HuH-7.5 (cell line): ENCODE results near the gene PRAC1.
A peak's percentile ranks its signal among the peaks of the same experiment; 100 is the strongest.

Experiments
- DNase-seq: peaks from one replicate; pipeline ENCODE4 v3.0.0; 2011; ENCODE audit warnings: low spot score

Gene PRAC1

DNA sequence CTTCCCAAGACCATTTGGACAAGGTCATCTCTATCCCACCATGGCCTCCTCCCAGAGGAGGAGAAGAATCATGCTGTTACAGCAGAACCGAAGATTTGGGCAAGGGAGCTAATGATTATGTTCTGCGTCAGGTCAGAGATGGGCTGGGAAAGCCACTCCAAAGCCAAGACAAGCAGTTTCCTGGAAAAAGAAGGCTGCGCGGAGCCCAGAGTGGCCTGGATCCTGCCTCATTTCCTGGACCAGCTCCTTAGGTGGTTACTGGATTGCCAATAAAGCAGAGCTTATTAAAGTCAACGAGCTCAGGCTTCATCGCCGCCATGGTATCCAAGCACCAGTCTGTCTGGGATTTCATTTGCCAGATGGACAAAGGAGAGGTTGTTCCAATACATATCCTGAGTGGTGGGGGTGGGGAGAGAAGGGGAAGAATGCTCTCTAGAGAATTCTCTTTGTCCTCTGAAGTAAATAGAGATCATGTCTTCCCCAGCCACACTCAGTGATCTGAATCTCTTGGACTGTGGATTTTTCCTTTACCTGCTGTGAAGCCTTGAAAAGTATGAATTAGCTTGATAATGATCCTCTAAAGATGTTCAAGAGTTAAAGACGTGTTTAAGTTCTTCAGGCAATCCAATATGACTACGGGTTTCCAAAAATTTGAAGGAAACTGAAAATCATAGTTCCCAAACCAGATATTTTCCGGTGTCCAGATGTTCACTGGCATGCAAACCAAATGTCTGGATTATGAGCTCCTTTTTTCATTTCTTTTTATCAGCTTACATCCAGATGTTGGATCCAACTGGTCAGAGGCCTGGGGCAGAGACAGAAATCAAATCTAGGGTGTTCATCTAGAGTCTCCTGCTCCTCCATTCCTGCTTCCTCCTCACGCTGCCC, 17.7 kb downstream of the PRAC1 start:
- DNase-seq: no peak

DNA sequence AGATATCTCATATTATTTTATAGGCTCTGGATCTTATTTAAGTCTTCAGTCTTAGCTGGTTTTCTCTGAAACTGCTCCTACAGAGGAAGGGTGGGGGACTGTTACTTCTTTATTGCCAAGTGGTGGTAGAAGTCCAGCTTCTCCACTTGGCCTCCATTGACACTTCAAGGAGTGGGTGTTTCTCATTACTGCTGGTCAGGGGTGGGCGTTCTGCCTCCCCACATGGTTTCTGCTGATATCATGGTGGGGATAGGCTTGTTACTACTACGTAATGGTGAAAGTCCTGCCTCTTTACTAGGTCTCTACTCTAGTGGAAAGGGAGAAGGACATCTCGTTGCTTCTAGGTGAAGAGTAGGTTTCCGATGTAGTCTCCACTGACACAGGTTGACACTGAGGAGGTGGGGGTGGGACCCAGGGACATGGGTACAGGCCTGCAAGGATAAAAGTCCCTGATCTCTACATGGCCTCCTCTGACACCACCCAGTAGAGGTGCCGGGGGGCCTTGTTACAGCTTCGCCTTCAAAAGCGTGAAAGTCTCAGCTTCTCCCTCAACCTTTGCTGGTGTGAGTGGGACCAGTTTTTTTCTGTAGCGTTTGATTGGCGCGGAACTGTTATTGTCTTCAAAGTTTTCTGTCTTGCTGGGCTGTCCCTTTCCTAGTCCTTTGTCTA, 20.3 kb downstream of the PRAC1 start:
- no peak for DNase-seq

DNA sequence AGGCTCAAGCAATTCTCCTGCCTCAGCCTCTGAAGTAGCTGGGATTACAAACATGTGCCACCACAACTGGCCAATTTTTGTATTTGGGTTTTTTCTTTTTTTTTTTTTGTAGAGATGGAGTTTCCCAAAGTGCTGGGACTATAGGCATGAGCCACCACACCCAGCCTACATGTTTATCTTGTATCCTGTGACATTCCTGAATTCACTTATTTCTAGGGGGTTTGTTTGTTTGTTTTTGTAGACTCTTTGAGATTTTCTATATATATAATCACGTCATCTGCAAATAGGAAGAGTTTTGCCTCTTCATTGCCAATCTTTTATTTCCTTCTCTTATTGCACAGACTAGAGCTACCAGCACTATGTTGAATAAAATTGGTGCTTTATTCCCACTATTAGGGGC, 29.1 kb downstream of the PRAC1 start:
- DNase-seq: no peak

DNA sequence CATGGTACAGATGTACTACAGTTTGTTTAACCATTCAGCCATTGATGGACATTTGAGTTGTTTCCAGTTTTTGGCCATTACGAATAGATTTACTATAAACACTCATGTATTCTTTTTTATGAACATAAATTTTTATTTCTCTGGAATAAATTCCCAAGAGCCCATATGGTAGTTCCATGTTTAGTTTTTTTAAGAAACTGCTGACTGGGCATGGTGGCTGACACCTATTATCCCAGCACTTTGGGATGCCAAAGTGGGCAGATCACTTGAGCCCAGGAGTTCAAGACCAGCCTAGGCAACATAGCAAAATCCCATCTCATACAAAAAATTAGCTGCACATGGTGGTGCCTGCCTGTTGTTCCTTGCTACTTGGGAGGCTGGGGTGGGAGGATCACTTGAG, 30.3 kb downstream of the PRAC1 start:
- no peak for DNase-seq

DNA sequence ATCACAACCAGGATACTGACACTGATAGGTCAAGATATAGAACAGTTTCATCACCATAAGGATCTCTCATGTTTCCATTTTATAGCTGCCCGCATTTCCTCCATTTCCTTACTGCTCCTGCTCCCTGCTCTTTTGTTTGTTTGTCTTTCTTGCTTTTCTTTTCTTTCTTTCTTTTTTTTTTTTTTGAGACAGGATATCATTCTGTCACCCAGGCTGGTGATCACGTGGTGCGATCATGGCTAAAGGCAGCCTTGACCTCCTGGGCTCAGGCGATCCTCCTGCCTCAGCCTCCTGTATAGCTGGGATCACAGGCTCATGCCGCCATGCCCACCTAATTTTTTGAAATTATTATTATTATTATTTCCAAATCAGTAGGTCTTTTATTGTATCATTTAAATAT, 31.7 kb downstream of the PRAC1 start:
- DNase-seq: no peak

DNA sequence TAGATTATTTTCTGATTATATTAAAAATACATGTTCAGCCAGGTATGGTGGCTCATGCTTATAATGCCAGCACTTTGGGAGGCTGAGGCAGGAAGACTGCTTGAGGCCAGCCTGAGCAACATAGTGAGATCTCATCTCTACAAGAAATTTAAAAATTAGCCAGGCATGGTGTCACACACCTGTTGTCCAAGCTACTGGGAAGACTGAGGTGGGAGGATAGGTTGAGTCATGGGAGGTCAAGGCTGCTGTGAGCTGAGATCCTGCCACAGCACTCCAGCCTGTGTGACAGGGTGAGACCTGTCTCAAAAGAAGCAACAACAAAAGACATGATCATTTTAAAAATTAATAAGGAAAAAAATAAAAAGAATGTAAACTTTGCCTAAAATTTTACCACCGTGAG, 40.7 kb downstream of the PRAC1 start:
- DNase-seq: no peak

DNA sequence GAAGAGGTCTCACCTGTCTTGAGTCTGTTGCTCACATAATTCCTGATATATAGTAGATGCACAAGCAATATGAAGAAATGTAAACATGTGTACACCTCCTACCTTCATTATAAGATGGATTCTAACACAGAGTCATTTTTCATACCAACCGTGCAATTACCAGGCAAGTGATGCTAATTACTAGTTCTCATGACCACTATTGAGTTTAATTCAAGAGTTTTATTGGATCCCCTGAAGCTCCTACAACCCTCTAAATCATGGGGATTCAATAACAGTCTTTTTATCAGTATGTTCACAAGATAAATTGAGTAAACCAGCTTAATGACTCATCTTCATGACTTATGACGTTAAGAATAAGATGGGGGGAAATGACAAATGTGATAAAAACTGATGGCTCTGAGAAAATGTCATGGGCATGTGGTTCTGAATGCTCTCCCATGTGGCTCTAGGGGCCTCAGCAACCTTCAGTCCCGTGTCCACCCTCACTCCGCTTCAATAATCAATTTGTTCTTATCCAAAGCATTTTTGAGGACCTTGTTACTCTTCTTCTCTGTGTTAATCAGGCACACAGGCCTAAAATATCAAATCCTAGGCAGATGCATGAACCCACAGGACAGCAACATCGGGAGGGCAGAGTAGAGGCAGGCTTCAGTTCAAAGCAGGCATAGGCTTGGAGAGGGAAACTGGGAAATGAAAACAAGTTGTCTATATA, 42.8 kb downstream of the PRAC1 start:
- no peak for DNase-seq

DNA sequence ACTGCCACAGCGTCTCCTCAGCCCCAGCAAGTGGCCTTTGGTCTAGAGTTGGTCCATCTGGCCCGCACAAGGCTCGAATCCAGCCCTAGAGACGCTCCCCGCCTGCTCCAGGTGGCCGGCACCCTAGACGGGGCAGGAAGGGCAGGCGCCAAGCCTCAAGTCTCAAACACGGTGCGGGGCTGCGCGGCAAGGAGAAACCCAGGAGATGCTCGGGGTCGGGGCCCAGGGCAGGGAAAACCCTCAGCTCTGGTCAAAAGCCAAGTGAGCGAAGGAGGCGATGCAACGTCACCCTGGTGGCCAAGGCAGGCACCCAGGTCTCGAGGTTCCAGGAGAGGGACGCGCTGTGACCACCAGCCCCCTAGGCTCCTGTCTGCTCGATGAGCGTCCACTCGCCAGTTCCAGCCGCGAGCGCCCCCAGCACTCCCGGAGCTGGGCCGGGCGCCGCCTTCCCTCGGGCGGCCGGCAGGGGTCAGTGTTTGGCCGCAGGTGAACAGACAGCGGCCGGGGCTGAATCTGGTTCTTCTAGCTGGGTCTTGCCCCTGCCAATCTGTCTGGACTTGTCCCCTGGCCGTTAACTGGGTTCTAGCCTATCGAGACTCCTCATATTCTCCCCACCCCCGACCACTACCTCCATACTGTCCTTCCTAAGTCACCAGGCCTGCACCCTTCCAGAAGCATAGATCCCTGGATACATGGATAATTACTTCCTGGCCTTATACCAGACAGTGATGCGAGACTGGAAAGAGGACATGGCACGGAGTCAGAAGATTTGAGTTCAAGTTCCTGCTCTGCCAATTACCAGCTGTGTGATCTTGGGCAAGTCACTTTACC, 44.0 kb downstream of the PRAC1 start:
- peak; percentile 66 for DNase-seq

DNA sequence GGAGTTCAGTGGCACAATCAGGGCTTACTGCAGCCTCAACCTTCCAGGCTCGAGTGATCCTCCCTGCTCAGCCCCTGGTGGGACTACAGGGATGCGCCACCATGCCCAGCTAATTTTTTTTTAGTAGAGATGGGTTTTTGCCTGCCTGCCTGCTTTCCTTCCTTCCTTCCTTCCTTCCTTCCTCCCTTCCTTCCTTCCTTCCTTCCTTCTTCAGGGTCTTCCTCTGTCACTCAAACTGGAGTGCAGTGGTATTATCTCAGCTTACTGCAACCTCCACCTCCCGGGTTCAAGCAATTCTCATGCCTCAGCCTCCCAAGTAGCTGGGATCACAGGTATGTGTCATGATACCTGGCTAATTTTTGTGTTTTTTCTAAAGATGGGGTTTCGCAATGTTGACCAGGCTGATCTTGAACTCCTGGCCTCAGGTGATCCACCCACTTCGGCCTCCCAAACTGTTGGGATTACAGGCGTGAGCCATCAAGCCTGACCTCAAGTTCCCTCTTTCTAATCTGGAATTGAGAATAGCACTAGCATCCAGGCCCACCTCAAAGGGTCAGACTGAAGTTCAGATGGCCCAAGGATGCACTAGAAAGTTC, 45.3 kb downstream of the PRAC1 start:
- no peak for DNase-seq

DNA sequence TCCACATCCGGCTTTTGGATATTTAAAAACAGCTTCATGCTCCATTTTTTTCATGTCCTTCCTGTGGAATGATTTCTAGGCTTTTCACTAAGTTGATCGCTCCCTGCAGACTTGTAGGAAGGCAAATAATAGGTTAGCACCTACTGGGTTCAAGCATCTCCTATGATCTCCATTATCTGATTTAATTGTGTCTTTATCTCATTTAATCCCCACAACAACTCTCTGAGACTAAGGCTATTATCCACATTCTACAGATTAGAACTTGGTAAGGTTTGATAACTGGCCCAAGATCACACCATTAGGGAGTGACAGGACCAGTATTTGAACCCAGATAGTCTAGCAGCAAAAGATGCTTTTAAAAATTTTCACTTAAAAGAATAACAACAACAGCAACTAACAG, 50.0 kb downstream of the PRAC1 start:
- no peak for DNase-seq
